GM19025 (cell line): ENCODE results near the gene PIK3IP1.
"Not testable (repeated sequence)": the region's sequence is repeated elsewhere in the genome, so short reads cannot be mapped to it uniquely, and the experiment has no call there.

Experiments used
- ATAC-seq: cut with Tn5 transposase; IDR thresholded peaks from one replicate; pipeline ENCODE4 v1.9.1; 2021; ENCODE audit warnings: mild to moderate bottlenecking, low read depth, moderate library complexity; ENCODE audit not compliant: unreplicated experiment

The PIK3IP1 gene

GRCh38 chr22:31292236-31292989 lies at the start of gene PIK3IP1:
Gene PIK3IP1, minus strand, starts transcription at chr22:31292488. Its CDS starts 144 bp downstream, at chr22:31292344.
- ATAC-seq = no peak

- ATAC-seq = no peak
Measured at GRCh38 chr22:31341386-31342088, 49.2 kb upstream of the PIK3IP1 start.

- no peak for ATAC-seq
Measured at GRCh38 chr22:31340765-31341247, 48.5 kb upstream of the PIK3IP1 start.

DNA sequence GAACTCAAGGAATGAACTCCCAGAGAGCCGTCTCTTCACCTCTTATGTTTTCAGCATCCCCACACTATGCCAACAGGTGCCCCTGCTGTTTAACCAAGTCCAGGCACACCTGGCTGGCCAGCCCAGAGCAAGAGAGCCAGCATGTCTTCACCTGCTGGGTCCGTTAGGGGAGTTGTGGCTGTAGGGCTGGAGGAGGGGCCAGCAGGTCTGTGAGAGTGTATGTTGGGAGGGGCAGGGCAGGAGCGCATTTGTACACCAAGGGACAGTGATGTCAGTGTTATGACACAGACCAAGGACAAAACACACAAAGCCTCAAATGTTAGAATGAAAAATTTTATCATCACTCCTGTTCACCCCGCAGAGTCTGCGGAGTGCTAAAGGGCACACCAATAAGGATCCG lies 48.1 kb upstream of the PIK3IP1 start:
- ATAC-seq = no peak

GRCh38 chr22:31339148-31339832 lies 47.0 kb upstream of the PIK3IP1 start:
- ATAC-seq = no peak

DNA sequence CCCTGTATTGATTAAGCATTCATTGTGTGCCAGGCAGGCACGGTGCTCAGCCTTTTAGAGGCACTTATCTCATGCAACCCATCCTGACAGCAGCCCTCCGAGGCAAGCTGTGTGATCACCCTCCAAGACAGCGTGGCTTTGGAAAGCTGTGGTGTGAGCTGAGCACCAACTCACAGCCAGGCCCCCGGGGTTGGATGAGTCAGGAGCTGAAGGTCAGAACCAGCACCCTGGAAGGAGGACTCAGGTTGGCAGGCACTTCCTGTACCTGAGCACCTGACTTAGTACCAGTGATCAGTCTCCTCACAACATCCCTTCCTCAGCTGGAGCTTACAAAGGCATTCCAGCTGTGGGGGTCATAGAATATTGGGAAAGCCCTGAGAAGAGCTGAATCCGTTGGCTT lies 44.9 kb upstream of the PIK3IP1 start:
- ATAC-seq = no peak

- ATAC-seq = no peak
Measured at GRCh38 chr22:31334329-31334728, 42.0 kb upstream of the PIK3IP1 start.

- ATAC-seq = no peak
Measured at GRCh38 chr22:31333641-31334040, 41.4 kb upstream of the PIK3IP1 start.

- ATAC-seq = no peak
Measured at GRCh38 chr22:31332886-31333285, 40.6 kb upstream of the PIK3IP1 start.

DNA sequence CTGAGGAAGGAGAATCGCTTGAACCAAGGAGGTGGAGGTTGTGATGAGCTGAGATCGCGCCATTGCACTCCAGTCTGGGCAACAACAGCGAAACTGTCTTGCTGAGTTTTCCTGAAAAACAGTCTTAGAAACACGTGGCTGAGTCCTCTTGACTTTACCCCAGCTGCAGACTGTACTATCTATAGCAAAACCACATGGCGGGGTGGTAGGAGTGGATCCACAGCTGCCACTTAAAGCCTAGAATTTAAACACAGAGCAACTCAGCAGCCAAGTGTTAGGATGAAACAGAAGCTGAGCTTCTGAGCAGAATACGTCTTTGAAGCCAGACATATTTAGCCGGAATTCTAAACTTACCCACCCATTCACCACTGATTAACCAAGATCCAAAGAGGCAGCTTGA lies 39.7 kb upstream of the PIK3IP1 start:
- no peak for ATAC-seq

DNA sequence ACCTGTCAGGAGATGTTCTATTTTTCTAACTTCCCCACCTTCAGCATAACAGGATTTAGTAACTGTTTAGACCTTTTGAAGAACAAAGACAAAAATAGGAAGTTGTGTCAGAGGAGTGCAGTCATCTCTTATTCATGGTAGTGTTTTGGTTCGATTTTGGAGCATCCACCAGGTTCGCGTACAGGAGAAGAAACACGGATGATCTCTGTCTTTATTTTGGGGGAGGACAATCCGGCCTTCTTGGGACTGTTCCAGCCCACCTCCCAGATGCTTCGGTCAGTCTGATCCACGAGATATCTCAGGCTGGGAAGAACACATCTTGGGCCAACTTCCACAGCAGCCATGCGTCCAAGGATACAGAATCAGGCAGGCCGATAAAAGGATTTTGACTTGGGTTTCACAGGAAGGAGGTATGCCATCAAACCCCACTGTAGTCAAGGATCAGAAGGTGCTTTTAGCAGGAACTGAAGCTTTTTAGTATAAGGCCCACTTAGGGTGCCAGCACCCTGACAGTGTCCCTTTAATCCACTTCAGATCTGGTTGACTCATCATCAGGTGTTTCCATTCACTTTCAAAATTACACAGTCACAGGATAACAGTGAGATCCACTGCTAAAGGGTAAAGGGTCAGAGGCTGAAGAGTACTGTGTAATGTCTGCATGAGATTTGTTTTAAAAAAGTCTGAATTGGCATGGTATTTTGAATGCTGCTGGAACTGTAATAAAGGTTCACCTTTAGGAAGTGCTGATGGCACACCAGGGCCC lies 37.3 kb upstream of the PIK3IP1 start:
- ATAC-seq = no peak

GRCh38 chr22:31329029-31329428 lies 36.7 kb upstream of the PIK3IP1 start:
- ATAC-seq = no peak

GRCh38 chr22:31328544-31328960 lies 36.3 kb upstream of the PIK3IP1 start:
- ATAC-seq = no peak

- no peak for ATAC-seq
Measured at GRCh38 chr22:31327806-31328543, 35.7 kb upstream of the PIK3IP1 start.

DNA sequence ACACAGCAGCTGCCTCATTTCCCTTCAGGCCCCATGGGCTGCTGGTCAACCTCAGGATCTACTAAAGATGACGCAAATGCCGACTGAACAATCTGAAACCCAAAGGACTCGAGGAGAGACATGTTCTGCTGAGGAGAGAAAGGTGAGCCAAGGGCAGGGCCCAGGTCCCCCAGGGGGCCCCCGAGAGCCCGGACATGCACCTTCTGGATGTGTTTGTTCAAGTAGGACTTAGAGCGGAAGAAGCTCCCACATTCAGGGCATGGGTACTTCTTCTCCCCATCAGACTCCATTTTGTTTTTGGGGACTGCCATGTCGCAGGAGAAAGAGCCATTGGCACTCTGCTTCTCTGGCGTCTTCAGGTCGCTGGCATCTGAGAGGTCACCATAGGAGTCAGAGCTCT lies 34.6 kb upstream of the PIK3IP1 start:
- no peak for ATAC-seq

DNA sequence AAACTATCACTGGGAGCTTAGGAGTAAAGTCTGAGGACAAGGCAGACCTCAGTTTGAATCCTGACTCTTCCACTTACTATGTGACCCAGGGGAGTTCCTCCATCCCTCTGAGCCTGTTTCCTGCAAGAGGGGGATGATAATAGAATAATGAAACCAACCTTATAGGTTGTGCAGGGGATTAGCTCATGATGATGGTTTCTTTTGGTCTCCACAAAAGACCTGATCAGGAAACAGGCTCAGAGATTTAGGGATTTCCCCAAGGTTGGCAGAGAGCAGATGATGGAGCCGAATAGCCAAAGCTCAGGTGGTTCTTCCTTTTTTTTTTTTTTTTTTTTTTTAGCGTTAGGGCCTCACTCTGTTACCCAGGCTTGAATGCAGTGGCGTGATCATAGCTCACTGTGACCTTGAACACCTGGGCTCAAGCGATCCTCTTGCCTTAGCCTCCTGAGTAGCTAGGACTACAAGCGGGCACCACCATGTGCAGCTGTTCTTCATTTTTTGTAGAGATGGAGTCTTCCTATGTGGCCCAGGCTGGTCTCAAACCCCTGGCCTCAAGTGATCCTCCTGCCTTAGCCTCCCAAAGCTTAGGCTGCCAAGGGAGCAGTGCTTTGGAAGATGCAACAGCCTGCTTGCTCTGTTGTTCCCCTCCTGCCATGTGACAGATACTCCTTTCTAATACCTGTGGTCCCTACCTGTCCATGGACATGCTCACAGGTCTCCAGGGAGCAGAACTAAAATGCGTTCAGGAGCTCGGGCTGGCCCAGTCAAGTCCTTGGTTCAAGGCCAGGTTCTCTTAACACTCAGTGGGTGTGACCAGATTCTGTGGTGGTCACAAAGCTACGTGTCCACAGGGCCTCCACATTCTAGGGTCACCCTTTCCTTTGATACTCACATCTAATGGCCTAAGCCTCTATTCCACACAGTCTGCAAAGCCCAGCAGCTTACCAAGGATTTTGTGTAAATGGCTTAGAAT lies 31.6 kb upstream of the PIK3IP1 start:
- no peak for ATAC-seq

- no peak for ATAC-seq
Measured at GRCh38 chr22:31321421-31321820, 29.1 kb upstream of the PIK3IP1 start.

DNA sequence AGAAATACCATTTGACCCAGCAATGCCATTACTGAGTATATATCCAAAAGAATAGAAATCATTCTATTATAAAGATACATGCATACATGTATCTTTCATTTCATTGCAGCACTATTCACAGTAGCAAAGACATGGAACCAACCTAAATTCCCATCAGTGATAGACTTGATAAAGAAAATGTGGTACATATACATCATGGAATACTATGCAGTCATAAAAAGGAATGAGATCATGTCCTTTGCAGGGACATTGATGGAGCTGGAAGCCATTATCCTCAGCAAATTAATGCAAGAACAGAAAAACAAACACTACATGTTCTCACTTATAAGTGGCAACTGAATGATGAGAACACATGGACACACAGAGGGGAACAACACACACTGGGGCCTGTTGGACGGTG lies 21.9 kb upstream of the PIK3IP1 start:
- not testable (repeated sequence) for ATAC-seq
